Astrocyte of the hippocampus (primary cell): ENCODE measurements around the gene CFAP221.
A peak's percentile ranks its signal among the peaks of the same experiment; 100 is the strongest.

Experiments
- DNase-seq: peaks from one replicate; pipeline ENCODE4 v3.0.0; 2011; ENCODE audit warnings: low read depth, low spot score

The CFAP221 gene

GRCh38 chr2:119544075-119544938, at the start of gene CFAP221:
Gene CFAP221 (plus strand): TSS chr2:119544449. CDS start chr2:119546132, 1,683 bp downstream.
- peak; percentile 91 for DNase-seq

- DNase-seq, result no peak
Measured at GRCh38 chr2:119495948-119496347, 48.3 kb upstream of the CFAP221 start.

GRCh38 chr2:119496682-119497081, 47.6 kb upstream of the CFAP221 start:
- DNase-seq, result no peak

- no peak for DNase-seq
Measured at GRCh38 chr2:119508756-119509155, 35.5 kb upstream of the CFAP221 start.

GRCh38 chr2:119511989-119512388, 32.3 kb upstream of the CFAP221 start:
- no peak for DNase-seq

GRCh38 chr2:119512946-119513345, 31.3 kb upstream of the CFAP221 start:
- no peak for DNase-seq

GRCh38 chr2:119513832-119514231, 30.4 kb upstream of the CFAP221 start:
- no peak for DNase-seq

GRCh38 chr2:119516121-119516520, 28.1 kb upstream of the CFAP221 start:
- DNase-seq, result no peak

GRCh38 chr2:119517433-119517832, 26.8 kb upstream of the CFAP221 start:
- peak; percentile 57 for DNase-seq

- DNase-seq, result no peak
Measured at GRCh38 chr2:119518401-119519056, 25.7 kb upstream of the CFAP221 start.

GRCh38 chr2:119519057-119519408, 25.2 kb upstream of the CFAP221 start:
- no peak for DNase-seq

- DNase-seq, result no peak
Measured at GRCh38 chr2:119520696-119521432, 23.4 kb upstream of the CFAP221 start.

- DNase-seq, result no peak
Measured at GRCh38 chr2:119521433-119522050, 22.7 kb upstream of the CFAP221 start.

GRCh38 chr2:119522671-119523070, 21.6 kb upstream of the CFAP221 start:
- no peak for DNase-seq

GRCh38 chr2:119523383-119523951, 20.8 kb upstream of the CFAP221 start:
- peak; percentile 7 for DNase-seq

GRCh38 chr2:119523952-119524694, 20.1 kb upstream of the CFAP221 start, which contains the start of gene SCTR:
Gene SCTR (minus strand): TSS chr2:119524483. CDS start chr2:119524226, 257 bp downstream.
- peak; percentile 45 for DNase-seq

- no peak for DNase-seq
Measured at GRCh38 chr2:119525614-119526013, 18.6 kb upstream of the CFAP221 start.

- DNase-seq, result no peak
Measured at GRCh38 chr2:119527999-119528398, 16.2 kb upstream of the CFAP221 start.

- DNase-seq, result no peak
Measured at GRCh38 chr2:119531292-119531691, 13.0 kb upstream of the CFAP221 start.

GRCh38 chr2:119533560-119533959, 10.7 kb upstream of the CFAP221 start:
- no peak for DNase-seq

GRCh38 chr2:119536211-119536610, 8.0 kb upstream of the CFAP221 start:
- peak; percentile 66 for DNase-seq
